A673 (cell line): Measurements from ENCODE around the gene FSHB. TPM values are rescaled to one million over a fixed set of nuclear protein-coding genes. Genes with fewer than 3 reads are reported as not detected.

ENCODE experiments used
- BruUV-seq: library from RNA; stranded (reverse); fragments of 400-500 nt; replicated peaks from 2 replicates; lab custom pipeline; 2021; lab: Mats Ljungman, UMichigan
- CTCF ChIA-PET: fragments of 300-600 bp; sonication (Branson Sonifier 250); formaldehyde crosslinking; loops from one replicate; lab custom pipeline; 2022; ENCODE audit warnings: antibody characterized with exemption; lab: Charles Lee
- POLR2A ChIA-PET: fragments of 300-600 bp; sonication (Branson Sonifier 250); formaldehyde crosslinking; loops from one replicate; lab custom pipeline; 2022; ENCODE audit warnings: antibody characterized with exemption; ENCODE audit not compliant: low non-redundant PET; lab: Charles Lee
- DNase-seq: peaks from one replicate; pipeline ENCODE4 v3.0.0-alpha.2; 2015; ENCODE audit warnings: low spot score
- H3K27ac ChIP-seq: fragments of 200-600 bp; sonication (generic); 2 replicates; pipeline ENCODE4 v1.5.1; 2016; ENCODE audit warnings: mixed run types, low read depth, mild to moderate bottlenecking, mixed read lengths, antibody characterized with exemption, low read length; ENCODE audit not compliant: poor library complexity, severe bottlenecking
- H3K27me3 ChIP-seq: fragments of 200-600 bp; sonication (generic); replicated peaks from 2 replicates; pipeline ENCODE4 v1.6.1; 2017; ENCODE audit warnings: mixed run types, low read depth, mild to moderate bottlenecking, mixed read lengths, antibody characterized with exemption, low read length; ENCODE audit not compliant: insufficient read depth, poor library complexity
- H3K36me3 ChIP-seq: fragments of 200-600 bp; sonication (generic); 2 replicates; pipeline ENCODE4 v1.6.1; 2016; ENCODE audit warnings: mixed run types, mild to moderate bottlenecking, mixed read lengths, antibody characterized with exemption, low read length; ENCODE audit not compliant: insufficient read depth, poor library complexity, severe bottlenecking
- H3K4me1 ChIP-seq: fragments of 200-600 bp; sonication (generic); 2 replicates; pipeline ENCODE4 v1.6.1; 2017; ENCODE audit warnings: mixed run types, mild to moderate bottlenecking, mixed read lengths, antibody characterized with exemption, low read length; ENCODE audit not compliant: insufficient read depth, poor library complexity, severe bottlenecking
- H3K4me3 ChIP-seq: fragments of 200-600 bp; sonication (generic); 2 replicates; pipeline ENCODE4 v1.5.1; 2016; ENCODE audit warnings: low read depth, mixed run types, mild to moderate bottlenecking, mixed read lengths, low read length; ENCODE audit not compliant: poor library complexity, severe bottlenecking
- H3K9me3 ChIP-seq: fragments of 200-600 bp; sonication (generic); 2 replicates; pipeline ENCODE4 v1.6.1; 2016; ENCODE audit warnings: mixed run types, low read depth, mild to moderate bottlenecking, mixed read lengths, antibody characterized with exemption, low read length; ENCODE audit not compliant: poor library complexity, severe bottlenecking
- CTCF ChIP-seq: fragments of 300-800, 200-600 bp; sonication (generic); conservative IDR thresholded peaks from 2 replicates; pipeline ENCODE4 v1.5.1; 2017; ENCODE audit warnings: low read depth, mild to moderate bottlenecking, antibody characterized with exemption, low read length, moderate library complexity, mixed read lengths
- EZH2 ChIP-seq: fragments of 200-600 bp; sonication (generic); IDR thresholded peaks from 2 replicates; pipeline ENCODE4 v1.6.1; 2017; ENCODE audit warnings: borderline replicate concordance, low read depth, mild to moderate bottlenecking, mixed read lengths, antibody characterized with exemption, low read length; ENCODE audit not compliant: poor library complexity, severe bottlenecking
- intact Hi-C: fragments of 100-400 bp; cut with micrococcal nuclease; formaldehyde crosslinking; loops from one replicate; pipeline ENCODE4 v1.10.0; 2022; ENCODE audit not compliant: unreplicated experiment
- total RNA-seq: library from RNA; stranded (reverse); gene quantifications from 2 replicates; pipeline ENCODE4 v1.2.3, GENCODE V29; 2021

The FSHB gene
- total RNA-seq, 1 experiment from 2014 or later, result not detected

GRCh38 chr11:30279796-30280195, 49.0 kb downstream of the FSHB start:
- no TSS peak for BruUV-seq
- no peak for DNase-seq
- H3K27me3 ChIP-seq, result peaks cover 23% of the 10 kb centered on the region
- H3K9me3 ChIP-seq, result no peaks in the 10 kb centered on the region
- ChIA-PET POLR2A (no interaction called here), CTCF (interaction anchor here (0.6 kb wide), 1 partner anchor 38 kb away, joined by 3 read pairs; no protein-coding TSS in a partner anchor)
- intact Hi-C loops, result no loop called here
- no peak overlapping the region for H3K27ac ChIP-seq
- no peaks in the 10 kb centered on the region for H3K36me3 ChIP-seq
- H3K4me1 ChIP-seq, result no peaks in the 10 kb centered on the region
- no peak for TF ChIP-seq EZH2
- TF ChIP-seq CTCF, result no peak
- H3K4me3 ChIP-seq, result no peak overlapping the region

GRCh38 chr11:30281476-30282288, 50.9 kb downstream of the FSHB start:
- intact Hi-C loops, result no loop called here
- no TSS peak for BruUV-seq
- CTCF ChIA-PET, result no interaction called here
- no peak for DNase-seq
- POLR2A ChIA-PET, result no interaction called here
- Histone ChIP-seq H3K9me3 (no peaks in the 10 kb centered on the region), H3K27ac (no peak overlapping the region), H3K27me3 (peaks cover 15% of the 10 kb centered on the region), H3K4me3 (no peak overlapping the region), H3K4me1 (no peaks in the 10 kb centered on the region), H3K36me3 (no peaks in the 10 kb centered on the region)
- no peak for TF ChIP-seq EZH2
- no peak for TF ChIP-seq CTCF

GRCh38 chr11:30282289-30282631, 51.4 kb downstream of the FSHB start:
- intact Hi-C loops, result no loop called here
- Histone ChIP-seq H3K27me3 (peaks cover 19% of the 10 kb centered on the region), H3K9me3 (no peaks in the 10 kb centered on the region), H3K36me3 (no peaks in the 10 kb centered on the region), H3K4me3 (no peak overlapping the region), H3K27ac (no peak overlapping the region), H3K4me1 (no peaks in the 10 kb centered on the region)
- CTCF ChIA-PET, result no interaction called here
- no peak for DNase-seq
- no peak for TF ChIP-seq CTCF
- no peak for TF ChIP-seq EZH2
- no TSS peak for BruUV-seq
- POLR2A ChIA-PET, result no interaction called here

Other genes starting within 250 kb of the FSHB start
- not detected in 2 replicates for gene KCNA4, start 214.0 kb upstream of the FSHB start, total RNA-seq
- 76.1 and 85.9 TPM in 2 replicates for gene ARL14EP, start 92.1 kb downstream of the FSHB start, total RNA-seq